ENCODE results near the gene PPP1R3F. TPM values are rescaled to one million over a fixed set of nuclear protein-coding genes. Genes with fewer than 3 reads are reported as not detected.

Gene PPP1R3F
- polyA plus RNA-seq, 2 of the 4 experiments (the other 2 are of a cell fraction) = 3.0 to 5.2 TPM

DNA sequence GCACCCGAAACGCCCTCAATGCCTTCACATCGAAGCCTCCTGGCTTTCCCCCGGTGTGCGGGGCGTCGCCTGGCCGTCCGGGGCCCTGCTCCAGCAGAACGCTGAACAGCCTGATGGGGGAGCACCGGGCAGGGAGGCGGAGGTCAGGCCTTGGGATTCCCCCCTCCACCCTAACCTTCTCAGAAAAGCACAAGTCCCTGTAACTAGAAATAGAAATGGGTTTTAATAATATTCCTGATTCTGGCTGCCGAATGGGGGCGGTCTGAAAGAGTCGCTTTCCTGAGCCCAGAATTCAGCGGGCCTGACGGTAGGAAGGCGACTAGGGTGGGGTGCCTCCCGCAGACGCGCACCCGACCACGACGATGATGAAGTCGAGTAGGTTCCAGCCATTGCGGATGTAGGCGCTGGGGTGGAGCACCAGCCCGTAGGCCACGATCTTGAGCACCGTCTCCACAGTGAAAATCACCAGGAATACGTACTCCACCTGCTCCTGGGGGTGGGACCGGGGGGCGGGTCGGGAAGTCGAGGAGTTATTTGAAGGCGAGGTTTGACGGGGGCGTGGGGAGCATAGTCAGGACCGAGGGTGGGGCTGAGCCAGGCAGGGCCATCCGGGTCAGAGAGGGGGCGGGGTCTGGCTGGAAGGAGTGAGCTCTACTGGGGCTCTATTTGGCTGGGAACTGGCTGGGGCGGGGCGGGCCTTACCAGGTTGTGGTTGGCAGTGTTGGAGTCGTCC lies 38.9 kb upstream of the PPP1R3F start:
- WGBS (ENCODE audit: missing lambda C conversion rate) = 88% methylated on average over 21 of the region's 44 CpGs
- POLR2A ChIA-PET = no interaction called here
- no peak overlapping the region for H3K4me2 ChIP-seq
- H3K27ac ChIP-seq = no peak overlapping the region
- CTCF ChIA-PET = interaction anchor here (0.7 kb wide), 1 partner anchor 19 kb away, joined by 3 read pairs; no protein-coding TSS in a partner anchor
- ATAC-seq = peak in 1 of 2 experiments; percentile 37; a peak in 1 of 6 replicates
- H3K9me3 ChIP-seq = no peaks in the 10 kb centered on the region
- no peak for TF ChIP-seq ZNF302 (CRISPR knock-in tag; IDR thresholded peaks at IDR 0.05)
- no peak for TF ChIP-seq EP300 (IDR thresholded peaks at IDR 0.05)
- TF ChIP-seq ZFP36 (IDR thresholded peaks at IDR 0.05; ENCODE audit: borderline replicate concordance, partially characterized antibody) = no peak
- DNase-seq (ENCODE audit: low read depth in 1 of 2, low spot score in 1 of 2) = no peak
- no peaks in the 10 kb centered on the region for H3K4me1 ChIP-seq
- H3K4me3 ChIP-seq = no peak overlapping the region
- no peak for FAIRE-seq

DNA sequence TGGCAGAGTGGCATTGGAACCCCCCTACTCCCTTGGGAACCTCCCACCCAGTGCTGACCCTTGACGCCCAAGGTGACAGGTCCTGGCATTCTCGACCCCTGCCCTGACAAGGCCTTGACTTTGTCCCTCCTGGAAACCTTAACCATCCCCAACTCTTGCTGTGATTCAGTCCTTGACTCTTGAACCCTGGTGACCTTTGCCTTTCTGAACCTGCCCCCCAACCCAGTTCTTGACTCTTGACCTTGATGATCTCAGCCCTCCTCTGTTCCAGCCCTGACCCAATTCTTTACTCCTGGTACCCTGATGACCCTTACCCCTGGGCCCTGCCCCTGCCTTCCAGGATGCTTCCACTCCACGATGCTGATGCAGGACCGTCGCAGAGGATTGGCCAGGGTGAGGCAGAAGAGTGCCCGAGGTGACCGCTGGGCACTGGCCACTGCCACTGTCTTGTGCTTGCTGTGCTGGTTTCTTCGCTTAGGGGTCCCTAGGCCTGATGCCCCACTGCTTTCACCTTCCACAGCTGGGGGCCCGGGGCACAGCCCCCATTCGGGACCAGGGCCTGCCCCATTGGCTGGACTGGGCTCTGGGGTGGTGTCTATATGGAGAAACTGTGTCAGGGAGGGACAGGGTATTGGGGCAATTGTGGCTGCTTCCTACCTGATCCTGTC lies 38.1 kb upstream of the PPP1R3F start:
- ATAC-seq (no peak), DNase-seq (ENCODE audit: low read depth in 1 of 2, low spot score in 1 of 2) (no peak), FAIRE-seq (no peak)
- Histone ChIP-seq H3K4me3 (no peak overlapping the region), H3K4me1 (0 out of 3 replicates have a peak, but pooled peaks cover 4% of the 10 kb centered on the region), H3K9me3 (no peaks in the 10 kb centered on the region), H3K4me2 (no peak overlapping the region), H3K27ac (no peak overlapping the region)
- ChIA-PET CTCF (no interaction called here), POLR2A (no interaction called here)
- TF ChIP-seq FOSL2 (IDR thresholded peaks at IDR 0.05) (no peak), FOSL2 (CRISPR knock-in tag; IDR thresholded peaks at IDR 0.05) (no peak), FOXS1 (CRISPR knock-in tag; IDR thresholded peaks at IDR 0.05) (no peak), RARB (CRISPR knock-in tag; IDR thresholded peaks at IDR 0.05) (no peak), ZSCAN20 (CRISPR knock-in tag; IDR thresholded peaks at IDR 0.05) (no peak), MAFK (IDR thresholded peaks at IDR 0.05; ENCODE audit: partially characterized antibody) (no peak), KDM1A (IDR thresholded peaks at IDR 0.05; ENCODE audit: low read depth) (no peak)
- TF ChIP-seq, protein P1, sequence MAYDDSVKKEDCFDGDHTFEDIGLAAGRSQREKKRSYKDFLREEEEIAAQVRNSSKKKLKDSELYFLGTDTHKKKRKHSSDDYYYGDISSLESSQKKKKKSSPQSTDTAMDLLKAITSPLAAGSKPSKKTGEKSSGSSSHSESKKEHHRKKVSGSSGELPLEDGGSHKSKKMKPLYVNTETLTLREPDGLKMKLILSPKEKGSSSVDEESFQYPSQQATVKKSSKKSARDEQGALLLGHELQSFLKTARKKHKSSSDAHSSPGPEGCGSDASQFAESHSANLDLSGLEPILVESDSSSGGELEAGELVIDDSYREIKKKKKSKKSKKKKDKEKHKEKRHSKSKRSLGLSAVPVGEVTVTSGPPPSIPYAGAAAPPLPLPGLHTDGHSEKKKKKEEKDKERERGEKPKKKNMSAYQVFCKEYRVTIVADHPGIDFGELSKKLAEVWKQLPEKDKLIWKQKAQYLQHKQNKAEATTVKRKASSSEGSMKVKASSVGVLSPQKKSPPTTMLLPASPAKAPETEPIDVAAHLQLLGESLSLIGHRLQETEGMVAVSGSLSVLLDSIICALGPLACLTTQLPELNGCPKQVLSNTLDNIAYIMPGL (CRISPR knock-in tag; IDR thresholded peaks at IDR 0.05; ENCODE audit: borderline replicate concordance) = no peak
- 82% methylated on average over 10 of the region's 10 CpGs for WGBS (ENCODE audit: missing lambda C conversion rate)

DNA sequence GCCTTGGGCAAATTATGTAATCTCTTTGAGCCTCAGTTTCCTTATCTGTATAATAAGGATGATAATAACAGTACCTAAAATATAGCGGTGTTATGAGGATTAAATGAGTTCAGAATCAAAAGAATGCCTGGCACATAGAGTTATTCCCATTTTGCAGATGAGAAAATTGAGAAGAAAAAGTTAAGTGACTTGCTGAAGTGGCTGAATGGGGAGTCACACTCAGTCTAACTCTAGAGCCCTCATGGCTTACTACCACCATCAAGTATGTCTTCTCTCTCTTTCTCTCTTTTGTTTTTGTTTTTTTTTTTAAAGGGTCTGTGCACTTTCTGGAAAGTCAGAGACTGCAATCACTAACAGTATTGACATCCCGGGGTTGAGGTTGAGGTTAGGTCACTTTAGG lies 37.1 kb upstream of the PPP1R3F start:
- WGBS (ENCODE audit: missing lambda C conversion rate) = 42% methylated on average over 2 of the region's 2 CpGs
- no peak overlapping the region for H3K4me2 ChIP-seq
- ChIA-PET POLR2A (no interaction called here), CTCF (no interaction called here)
- FAIRE-seq (peak; percentile 61), ATAC-seq (no peak), DNase-seq (ENCODE audit: low read depth in 1 of 2, low spot score in 1 of 2) (no peak)
- no peaks in the 10 kb centered on the region for H3K9me3 ChIP-seq
- H3K27ac ChIP-seq = no peak overlapping the region
- H3K4me3 ChIP-seq = no peak overlapping the region
- TF ChIP-seq RAD21 (conservative IDR thresholded peaks at IDR 0.05 in 1 of 2, IDR thresholded peaks at IDR 0.05 in 1 of 2) (no peak), RFX5 (IDR thresholded peaks at IDR 0.05) (no peak), HOXA7 (CRISPR knock-in tag; IDR thresholded peaks at IDR 0.05) (no peak), CHD4 (IDR thresholded peaks at IDR 0.05; ENCODE audit: borderline replicate concordance) (no peak), CEBPB (IDR thresholded peaks at IDR 0.05) (no peak), ZSCAN20 (CRISPR knock-in tag; IDR thresholded peaks at IDR 0.05) (no peak), HEYL (CRISPR knock-in tag; IDR thresholded peaks at IDR 0.05) (no peak), POLR2A (IDR thresholded peaks at IDR 0.05; ENCODE audit: low read length) (no peak), FOXS1 (CRISPR knock-in tag; IDR thresholded peaks at IDR 0.05) (no peak), RCOR1 (IDR thresholded peaks at IDR 0.05; ENCODE audit: low read depth, low read length) (no peak), GATA3 (IDR thresholded peaks at IDR 0.05; ENCODE audit: borderline replicate concordance) (no peak), KDM5A (IDR thresholded peaks at IDR 0.05) (no peak), ZC3H11A (IDR thresholded peaks at IDR 0.05) (no peak), RARB (CRISPR knock-in tag; IDR thresholded peaks at IDR 0.05) (no peak)
- TF ChIP-seq, protein P2, sequence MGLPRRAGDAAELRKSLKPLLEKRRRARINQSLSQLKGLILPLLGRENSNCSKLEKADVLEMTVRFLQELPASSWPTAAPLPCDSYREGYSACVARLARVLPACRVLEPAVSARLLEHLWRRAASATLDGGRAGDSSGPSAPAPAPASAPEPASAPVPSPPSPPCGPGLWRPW (IDR thresholded peaks at IDR 0.05) = no peak
- TF ChIP-seq, protein P3, sequence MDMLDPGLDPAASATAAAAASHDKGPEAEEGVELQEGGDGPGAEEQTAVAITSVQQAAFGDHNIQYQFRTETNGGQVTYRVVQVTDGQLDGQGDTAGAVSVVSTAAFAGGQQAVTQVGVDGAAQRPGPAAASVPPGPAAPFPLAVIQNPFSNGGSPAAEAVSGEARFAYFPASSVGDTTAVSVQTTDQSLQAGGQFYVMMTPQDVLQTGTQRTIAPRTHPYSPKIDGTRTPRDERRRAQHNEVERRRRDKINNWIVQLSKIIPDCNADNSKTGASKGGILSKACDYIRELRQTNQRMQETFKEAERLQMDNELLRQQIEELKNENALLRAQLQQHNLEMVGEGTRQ (IDR thresholded peaks at IDR 0.05) = no peak
- H3K4me1 ChIP-seq = 0 out of 3 replicates have a peak, but pooled peaks cover 4% of the 10 kb centered on the region
